HL-60 (cell line): ENCODE data around the gene COX7A1.
"Not testable (repeated sequence)": the region's sequence is repeated elsewhere in the genome, so short reads cannot be mapped to it uniquely, and the experiment has no call there.

ENCODE experiments used
- DNase-seq, 2 experiments: peaks; one replicate each; pipeline ENCODE4 v3.0.0-alpha.2; 2010 to 2020; ENCODE audit warnings: low read depth in 1 of 2, low spot score in 1 of 2
- H3K27ac ChIP-seq: fragments of 250-450 bp; sonication (Bioruptor Pico); replicated peaks from 2 replicates; pipeline ENCODE4 v1.5.1; 2020; ENCODE audit warnings: mild to moderate bottlenecking, moderate library complexity
- H3K27me3 ChIP-seq: fragments of 250-450 bp; sonication (Bioruptor Pico); 2 replicates; pipeline ENCODE4 v1.5.1; 2021; ENCODE audit warnings: mild to moderate bottlenecking, moderate library complexity; ENCODE audit not compliant: insufficient read depth, poor library complexity, severe bottlenecking
- H3K4me3 ChIP-seq: replicated peaks from 2 replicates; pipeline ENCODE4 v1.5.1; 2011; ENCODE audit warnings: mild to moderate bottlenecking, control low read depth, low read length; ENCODE audit not compliant: insufficient read depth
- GABPA ChIP-seq: IDR thresholded peaks from 2 replicates; pipeline ENCODE4 v1.6.1; 2012; ENCODE audit warnings: low read depth
- POLR2AphosphoS5 ChIP-seq: IDR thresholded peaks from 2 replicates; pipeline ENCODE4 v1.6.1; 2012; ENCODE audit warnings: low read depth
- SPI1 ChIP-seq: IDR thresholded peaks from 2 replicates; pipeline ENCODE4 v1.6.1; 2012; ENCODE audit warnings: low read depth, mild to moderate bottlenecking, borderline replicate concordance
- TF ChIP-seq, protein P1 (sequence below): IDR thresholded peaks from 2 replicates; pipeline ENCODE4 v1.6.1; 2012; ENCODE audit warnings: low read depth; ENCODE audit not compliant: insufficient replicate concordance
- TF ChIP-seq, protein P2 (sequence below): IDR thresholded peaks from one replicate; pipeline ENCODE4 v1.5.1; 2011; ENCODE audit warnings: low read length, control low read depth, inconsistent platforms; ENCODE audit not compliant: insufficient read depth

The COX7A1 gene

DNA sequence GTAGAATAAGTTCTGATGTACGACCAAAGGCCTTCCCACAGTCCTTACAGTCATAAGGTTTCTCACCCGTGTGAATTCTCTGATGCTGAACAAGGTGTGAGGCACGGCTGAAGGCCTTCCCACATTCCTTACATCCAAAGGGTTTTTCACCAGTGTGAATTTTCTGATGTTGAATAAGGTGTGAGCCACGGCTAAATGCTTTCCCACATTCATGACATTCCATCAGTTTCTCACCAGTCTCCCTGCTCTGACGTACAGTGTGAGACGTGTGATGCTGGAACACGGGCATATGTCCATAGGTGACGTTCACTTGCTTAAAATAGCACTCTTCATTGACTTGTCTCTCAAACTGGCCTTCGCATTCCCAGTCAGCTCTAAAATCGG is 31.0 kb upstream of the COX7A1 start:
- TF ChIP-seq POLR2AphosphoS5 (no peak), GABPA (no peak), SPI1 (no peak)
- TF ChIP-seq, protein P1, sequence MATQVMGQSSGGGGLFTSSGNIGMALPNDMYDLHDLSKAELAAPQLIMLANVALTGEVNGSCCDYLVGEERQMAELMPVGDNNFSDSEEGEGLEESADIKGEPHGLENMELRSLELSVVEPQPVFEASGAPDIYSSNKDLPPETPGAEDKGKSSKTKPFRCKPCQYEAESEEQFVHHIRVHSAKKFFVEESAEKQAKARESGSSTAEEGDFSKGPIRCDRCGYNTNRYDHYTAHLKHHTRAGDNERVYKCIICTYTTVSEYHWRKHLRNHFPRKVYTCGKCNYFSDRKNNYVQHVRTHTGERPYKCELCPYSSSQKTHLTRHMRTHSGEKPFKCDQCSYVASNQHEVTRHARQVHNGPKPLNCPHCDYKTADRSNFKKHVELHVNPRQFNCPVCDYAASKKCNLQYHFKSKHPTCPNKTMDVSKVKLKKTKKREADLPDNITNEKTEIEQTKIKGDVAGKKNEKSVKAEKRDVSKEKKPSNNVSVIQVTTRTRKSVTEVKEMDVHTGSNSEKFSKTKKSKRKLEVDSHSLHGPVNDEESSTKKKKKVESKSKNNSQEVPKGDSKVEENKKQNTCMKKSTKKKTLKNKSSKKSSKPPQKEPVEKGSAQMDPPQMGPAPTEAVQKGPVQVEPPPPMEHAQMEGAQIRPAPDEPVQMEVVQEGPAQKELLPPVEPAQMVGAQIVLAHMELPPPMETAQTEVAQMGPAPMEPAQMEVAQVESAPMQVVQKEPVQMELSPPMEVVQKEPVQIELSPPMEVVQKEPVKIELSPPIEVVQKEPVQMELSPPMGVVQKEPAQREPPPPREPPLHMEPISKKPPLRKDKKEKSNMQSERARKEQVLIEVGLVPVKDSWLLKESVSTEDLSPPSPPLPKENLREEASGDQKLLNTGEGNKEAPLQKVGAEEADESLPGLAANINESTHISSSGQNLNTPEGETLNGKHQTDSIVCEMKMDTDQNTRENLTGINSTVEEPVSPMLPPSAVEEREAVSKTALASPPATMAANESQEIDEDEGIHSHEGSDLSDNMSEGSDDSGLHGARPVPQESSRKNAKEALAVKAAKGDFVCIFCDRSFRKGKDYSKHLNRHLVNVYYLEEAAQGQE: no peak
- TF ChIP-seq, protein P2, sequence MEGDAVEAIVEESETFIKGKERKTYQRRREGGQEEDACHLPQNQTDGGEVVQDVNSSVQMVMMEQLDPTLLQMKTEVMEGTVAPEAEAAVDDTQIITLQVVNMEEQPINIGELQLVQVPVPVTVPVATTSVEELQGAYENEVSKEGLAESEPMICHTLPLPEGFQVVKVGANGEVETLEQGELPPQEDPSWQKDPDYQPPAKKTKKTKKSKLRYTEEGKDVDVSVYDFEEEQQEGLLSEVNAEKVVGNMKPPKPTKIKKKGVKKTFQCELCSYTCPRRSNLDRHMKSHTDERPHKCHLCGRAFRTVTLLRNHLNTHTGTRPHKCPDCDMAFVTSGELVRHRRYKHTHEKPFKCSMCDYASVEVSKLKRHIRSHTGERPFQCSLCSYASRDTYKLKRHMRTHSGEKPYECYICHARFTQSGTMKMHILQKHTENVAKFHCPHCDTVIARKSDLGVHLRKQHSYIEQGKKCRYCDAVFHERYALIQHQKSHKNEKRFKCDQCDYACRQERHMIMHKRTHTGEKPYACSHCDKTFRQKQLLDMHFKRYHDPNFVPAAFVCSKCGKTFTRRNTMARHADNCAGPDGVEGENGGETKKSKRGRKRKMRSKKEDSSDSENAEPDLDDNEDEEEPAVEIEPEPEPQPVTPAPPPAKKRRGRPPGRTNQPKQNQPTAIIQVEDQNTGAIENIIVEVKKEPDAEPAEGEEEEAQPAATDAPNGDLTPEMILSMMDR: no peak
- no peak overlapping the region for H3K27ac ChIP-seq
- H3K4me3 ChIP-seq: no peak overlapping the region
- no peak for DNase-seq
- H3K27me3 ChIP-seq: no peaks in the 10 kb centered on the region

DNA sequence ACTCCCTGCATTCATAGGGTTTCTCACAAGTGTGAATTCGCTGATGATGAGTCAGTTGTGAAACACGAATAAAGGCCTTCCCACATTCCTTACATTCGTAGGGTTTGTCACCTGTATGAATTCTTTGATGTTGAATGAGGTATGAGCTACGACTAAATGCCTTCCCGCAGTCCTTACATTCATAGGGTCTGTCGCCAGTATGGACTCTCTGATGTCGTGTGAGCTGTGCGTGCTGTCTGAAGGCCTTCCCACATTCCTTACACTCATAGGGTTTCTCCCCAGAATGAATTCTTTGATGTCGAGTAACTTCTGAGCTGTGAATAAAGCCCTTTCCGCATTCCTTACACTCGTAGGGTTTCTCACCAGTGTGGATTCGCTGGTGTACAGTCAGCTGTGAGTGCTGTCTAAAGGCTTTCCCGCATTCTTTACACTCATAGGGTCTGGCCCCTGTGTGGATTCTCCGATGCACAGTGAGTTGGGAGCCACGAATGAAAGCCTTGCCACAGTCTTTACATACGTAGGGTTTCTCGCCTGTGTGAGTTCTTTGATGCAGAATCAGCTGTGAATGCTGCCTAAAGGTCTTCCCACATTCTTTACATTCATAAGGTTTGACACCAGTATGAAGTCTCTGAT is 30.5 kb upstream of the COX7A1 start:
- TF ChIP-seq SPI1 (no peak), GABPA (no peak), POLR2AphosphoS5 (no peak)
- TF ChIP-seq, protein P2: no peak
- TF ChIP-seq, protein P1: no peak
- Histone ChIP-seq H3K27ac (no peak overlapping the region), H3K27me3 (no peaks in the 10 kb centered on the region), H3K4me3 (no peak overlapping the region)
- DNase-seq: no peak

DNA sequence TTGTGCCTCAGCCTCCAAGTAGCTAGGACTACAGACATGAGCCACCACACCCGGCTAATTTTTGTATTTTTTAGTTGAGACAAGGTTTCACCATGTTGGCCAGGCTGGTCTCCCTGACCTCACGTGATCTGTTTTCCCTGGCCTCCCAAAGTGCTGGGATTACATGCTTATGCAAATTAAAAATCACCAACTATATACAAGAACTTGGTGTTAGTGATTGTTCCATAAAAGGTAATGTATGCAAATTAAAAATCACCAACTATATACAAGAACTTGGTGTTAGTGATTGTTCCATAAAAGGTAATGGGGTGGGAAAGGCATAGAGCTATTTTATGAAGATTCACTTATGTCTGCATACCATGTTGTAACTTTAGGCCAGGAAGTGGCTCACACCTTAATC is 26.8 kb upstream of the COX7A1 start:
- DNase-seq, H3K4me3 ChIP-seq, H3K27ac ChIP-seq: not testable (repeated sequence)

DNA sequence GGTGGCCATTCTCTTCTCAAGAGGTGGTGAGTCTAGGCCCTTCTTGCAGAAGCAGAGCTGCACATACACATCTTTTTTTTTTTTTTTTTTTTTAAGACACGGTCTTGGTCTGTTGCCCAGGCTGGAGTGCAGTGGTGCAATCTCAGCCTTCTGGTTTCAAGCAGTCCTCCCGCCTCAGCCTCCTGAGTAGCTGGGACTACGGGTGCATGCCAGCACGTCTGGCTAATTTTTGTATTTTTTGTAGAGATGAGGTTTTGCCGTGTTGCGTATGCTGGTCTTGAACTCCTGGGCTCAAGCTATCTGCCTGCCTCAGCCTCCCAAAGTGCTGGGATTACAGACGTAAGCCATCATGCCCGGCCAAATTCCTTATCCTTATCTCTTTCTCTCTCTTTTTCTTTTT is 21.6 kb upstream of the COX7A1 start:
- not testable (repeated sequence) for H3K27me3 ChIP-seq, H3K27ac ChIP-seq, H3K4me3 ChIP-seq, DNase-seq

More for the DNA sequence above, 26.8 kb upstream of the COX7A1 start:
- H3K27me3 ChIP-seq: not testable (repeated sequence)

DNA sequence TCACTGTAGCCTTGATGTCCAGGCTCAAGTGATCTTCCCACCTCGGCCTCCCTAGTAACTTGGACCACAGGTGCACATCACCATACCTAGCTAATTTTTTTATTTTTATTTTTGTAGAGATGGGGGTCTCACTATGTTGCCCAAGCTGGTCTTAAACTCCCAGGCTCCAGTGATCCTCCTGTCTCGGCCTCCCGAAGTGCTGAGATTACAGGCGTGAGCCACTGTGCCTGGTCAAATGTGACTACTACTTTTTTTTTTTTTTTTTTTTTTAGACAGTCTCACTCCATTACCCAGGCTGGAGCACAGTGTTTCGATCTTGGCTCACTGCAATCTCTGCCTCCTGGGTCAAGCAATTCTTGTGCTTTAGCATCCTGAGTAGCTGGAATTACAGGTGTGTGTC is 20.6 kb upstream of the COX7A1 start:
- H3K4me3 ChIP-seq: no peak overlapping the region
- H3K27ac ChIP-seq: no peak overlapping the region
- DNase-seq: no peak
- TF ChIP-seq, protein P2: no peak
- TF ChIP-seq GABPA (no peak), POLR2AphosphoS5 (no peak), SPI1 (no peak)
- TF ChIP-seq, protein P1: no peak
- H3K27me3 ChIP-seq: no peaks in the 10 kb centered on the region
